ENCODE results near the gene OAF. TPM values are rescaled to one million over a fixed set of nuclear protein-coding genes. Genes with fewer than 3 reads are reported as not detected.

The OAF gene
- total and polyA plus RNA-seq, 4 donors: 15.0 to 151 (median 82.0) TPM

DNA sequence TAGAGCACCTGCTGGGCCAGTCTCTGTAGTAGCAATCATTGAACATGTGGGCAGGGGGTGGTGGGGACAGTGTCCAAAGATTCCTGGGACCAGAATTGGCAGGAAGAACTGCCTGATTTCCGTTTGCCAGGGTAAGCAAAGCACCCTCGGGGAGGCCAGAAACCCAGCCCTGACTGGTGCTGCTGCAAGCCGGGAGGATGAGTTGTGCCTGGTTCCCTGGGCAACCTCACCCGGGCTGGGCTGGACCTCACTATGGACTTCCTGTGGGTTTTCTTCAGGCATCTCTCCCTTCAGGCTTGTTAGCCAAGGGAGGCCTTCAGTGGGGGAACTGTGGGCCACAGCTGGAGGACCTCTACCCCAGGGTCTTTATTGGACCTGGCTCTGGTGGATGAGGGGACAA lies 21.1 kb downstream of the OAF start:
- H3K4me1 ChIP-seq (ENCODE audit: control insufficient read depth in 4 of 4, insufficient read depth in 4 of 4, low read length in 3 of 4): peaks cover 0 to 4% (median 2%) of the 10 kb centered on the region in 4 donors
- TF ChIP-seq RAD21 (IDR thresholded peaks at IDR 0.05): no peak
- peak overlapping the region in 1 of 2 donors; percentile 29 for H3K27ac ChIP-seq (ENCODE audit: low read depth in 1 of 2, low read length in 2 of 2)
- DNase-seq (ENCODE audit: low spot score): no peak
- H3K36me3 ChIP-seq (ENCODE audit: control insufficient read depth in 4 of 4, insufficient read depth in 3 of 4, low read depth in 1 of 4, low read length in 3 of 4): peaks cover 4 to 24% (median 16%) of the 10 kb centered on the region in 4 donors
- H3K27me3 ChIP-seq (ENCODE audit: control insufficient read depth in 4 of 4, insufficient read depth in 4 of 4, low read length in 3 of 4): no peaks in the 10 kb centered on the region
- H3K4me3 ChIP-seq (ENCODE audit: low read depth in 1 of 3, low read length in 3 of 3): no peak overlapping the region
- H3K9ac ChIP-seq (ENCODE audit: low read depth in 1 of 2, low read length in 2 of 2): no peak overlapping the region
- WGBS: 20% methylated on average over 4 of the region's 4 CpGs
- no peaks in the 10 kb centered on the region for H3K9me3 ChIP-seq (ENCODE audit: control insufficient read depth in 4 of 4, low read length in 3 of 4)

DNA sequence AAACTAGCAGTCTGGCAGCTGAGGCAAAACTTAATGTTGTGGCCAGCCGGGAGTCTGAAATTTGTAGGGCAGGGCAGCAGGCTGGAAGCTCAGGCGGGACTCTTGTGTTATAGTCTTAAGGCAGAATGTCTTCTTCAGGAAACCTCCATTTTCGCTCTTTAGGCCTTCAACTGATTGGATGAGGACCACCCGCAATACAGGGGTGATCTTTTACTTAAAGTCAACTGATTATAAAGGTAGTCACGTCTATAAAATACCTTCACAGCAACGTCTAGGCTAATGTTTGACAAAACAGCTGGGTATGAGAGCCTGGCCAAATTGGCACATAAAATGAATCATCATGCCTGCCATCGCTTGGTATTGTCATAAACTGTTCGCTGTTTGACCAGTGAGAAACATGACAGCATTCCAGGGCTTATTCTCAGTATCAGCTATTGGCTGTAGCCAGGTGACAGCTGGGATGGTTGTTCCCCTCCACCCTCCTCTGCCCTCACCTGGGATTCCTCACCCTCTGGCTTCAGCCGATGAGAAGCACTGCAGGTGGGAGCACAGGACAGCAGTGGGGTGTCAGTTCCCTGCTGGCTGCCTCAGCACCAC lies 22.5 kb downstream of the OAF start:
- TF ChIP-seq SP1 (IDR thresholded peaks at IDR 0.05) (no peak), RAD21 (IDR thresholded peaks at IDR 0.05) (no peak), FOXA1 (IDR thresholded peaks at IDR 0.05) (no peak)
- no peak overlapping the region for H3K9ac ChIP-seq (ENCODE audit: low read depth in 1 of 2, low read length in 2 of 2)
- no peak overlapping the region for H3K27ac ChIP-seq (ENCODE audit: low read depth in 1 of 2, low read length in 2 of 2)
- 59% methylated on average over 9 of the region's 9 CpGs for WGBS
- no peaks in the 10 kb centered on the region for H3K27me3 ChIP-seq (ENCODE audit: control insufficient read depth in 4 of 4, insufficient read depth in 4 of 4, low read length in 3 of 4)
- no peaks in the 10 kb centered on the region for H3K9me3 ChIP-seq (ENCODE audit: control insufficient read depth in 4 of 4, low read length in 3 of 4)
- no peak overlapping the region for H3K4me3 ChIP-seq (ENCODE audit: low read depth in 1 of 3, low read length in 3 of 3)
- DNase-seq (ENCODE audit: low spot score): no peak
- H3K4me1 ChIP-seq (ENCODE audit: control insufficient read depth in 4 of 4, insufficient read depth in 4 of 4, low read length in 3 of 4): peaks cover 0 to 4% (median 0%) of the 10 kb centered on the region in 4 donors
- peaks cover 4 to 17% (median 12%) of the 10 kb centered on the region in 4 donors for H3K36me3 ChIP-seq (ENCODE audit: control insufficient read depth in 4 of 4, insufficient read depth in 3 of 4, low read depth in 1 of 4, low read length in 3 of 4)

DNA sequence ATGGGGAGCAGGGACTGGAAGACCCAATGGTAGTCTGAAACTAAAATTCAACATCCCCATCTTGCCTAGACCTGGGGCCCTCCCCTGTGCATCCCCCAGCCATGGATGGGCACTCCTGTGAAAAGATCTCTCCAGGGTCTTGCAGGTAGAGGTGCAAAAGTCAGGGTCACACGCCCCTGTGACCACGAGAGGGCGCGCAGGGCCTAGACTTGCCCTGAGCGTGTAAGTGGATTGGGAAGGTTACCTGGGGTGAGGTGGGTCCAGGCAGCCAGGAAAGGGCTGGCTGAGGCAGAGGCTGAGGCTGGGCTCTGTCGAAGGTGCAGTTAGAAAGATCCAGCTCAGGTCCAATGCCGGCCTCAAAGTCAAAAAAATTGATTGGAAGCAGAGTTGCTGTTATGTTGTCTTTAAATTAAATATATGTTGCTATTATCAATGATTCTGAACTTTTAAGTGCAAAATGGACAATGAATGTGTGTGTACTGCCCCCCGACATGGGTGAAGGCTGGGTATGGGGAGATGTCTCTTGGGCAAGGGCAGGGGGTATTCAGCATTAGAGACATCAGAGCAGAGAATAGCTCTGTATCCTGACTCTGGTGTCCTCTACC lies 24.3 kb downstream of the OAF start:
- H3K9me3 ChIP-seq (ENCODE audit: control insufficient read depth in 4 of 4, low read length in 3 of 4): no peaks in the 10 kb centered on the region
- no peak overlapping the region for H3K4me3 ChIP-seq (ENCODE audit: low read depth in 1 of 3, low read length in 3 of 3)
- H3K27ac ChIP-seq (ENCODE audit: low read depth in 1 of 2, low read length in 2 of 2): no peak overlapping the region
- 16% methylated on average over 8 of the region's 8 CpGs for WGBS
- H3K36me3 ChIP-seq (ENCODE audit: control insufficient read depth in 4 of 4, insufficient read depth in 3 of 4, low read depth in 1 of 4, low read length in 3 of 4): peaks cover 0 to 2% (median under 1%) of the 10 kb centered on the region in 4 donors
- H3K27me3 ChIP-seq (ENCODE audit: control insufficient read depth in 4 of 4, insufficient read depth in 4 of 4, low read length in 3 of 4): no peaks in the 10 kb centered on the region
- peak; percentile 73 for DNase-seq (ENCODE audit: low spot score)
- H3K9ac ChIP-seq (ENCODE audit: low read depth in 1 of 2, low read length in 2 of 2): no peak overlapping the region
- peaks cover 0 to 6% (median 2%) of the 10 kb centered on the region in 4 donors for H3K4me1 ChIP-seq (ENCODE audit: control insufficient read depth in 4 of 4, insufficient read depth in 4 of 4, low read length in 3 of 4)
- TF ChIP-seq RAD21 (IDR thresholded peaks at IDR 0.05): peak; percentile 86 to 94
- TF ChIP-seq, protein P1, sequence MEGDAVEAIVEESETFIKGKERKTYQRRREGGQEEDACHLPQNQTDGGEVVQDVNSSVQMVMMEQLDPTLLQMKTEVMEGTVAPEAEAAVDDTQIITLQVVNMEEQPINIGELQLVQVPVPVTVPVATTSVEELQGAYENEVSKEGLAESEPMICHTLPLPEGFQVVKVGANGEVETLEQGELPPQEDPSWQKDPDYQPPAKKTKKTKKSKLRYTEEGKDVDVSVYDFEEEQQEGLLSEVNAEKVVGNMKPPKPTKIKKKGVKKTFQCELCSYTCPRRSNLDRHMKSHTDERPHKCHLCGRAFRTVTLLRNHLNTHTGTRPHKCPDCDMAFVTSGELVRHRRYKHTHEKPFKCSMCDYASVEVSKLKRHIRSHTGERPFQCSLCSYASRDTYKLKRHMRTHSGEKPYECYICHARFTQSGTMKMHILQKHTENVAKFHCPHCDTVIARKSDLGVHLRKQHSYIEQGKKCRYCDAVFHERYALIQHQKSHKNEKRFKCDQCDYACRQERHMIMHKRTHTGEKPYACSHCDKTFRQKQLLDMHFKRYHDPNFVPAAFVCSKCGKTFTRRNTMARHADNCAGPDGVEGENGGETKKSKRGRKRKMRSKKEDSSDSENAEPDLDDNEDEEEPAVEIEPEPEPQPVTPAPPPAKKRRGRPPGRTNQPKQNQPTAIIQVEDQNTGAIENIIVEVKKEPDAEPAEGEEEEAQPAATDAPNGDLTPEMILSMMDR (IDR thresholded peaks at IDR 0.05; ENCODE audit: low read depth, low read length, missing input control): peak; percentile 77
- peak in 1 of 2 donors; percentile 29 for TF ChIP-seq HNF4A (conservative IDR thresholded peaks at IDR 0.05)
- peak; percentile 67 to 91 for TF ChIP-seq RXRA (IDR thresholded peaks at IDR 0.05)
- TF ChIP-seq NR2F2 (IDR thresholded peaks at IDR 0.05): no peak

DNA sequence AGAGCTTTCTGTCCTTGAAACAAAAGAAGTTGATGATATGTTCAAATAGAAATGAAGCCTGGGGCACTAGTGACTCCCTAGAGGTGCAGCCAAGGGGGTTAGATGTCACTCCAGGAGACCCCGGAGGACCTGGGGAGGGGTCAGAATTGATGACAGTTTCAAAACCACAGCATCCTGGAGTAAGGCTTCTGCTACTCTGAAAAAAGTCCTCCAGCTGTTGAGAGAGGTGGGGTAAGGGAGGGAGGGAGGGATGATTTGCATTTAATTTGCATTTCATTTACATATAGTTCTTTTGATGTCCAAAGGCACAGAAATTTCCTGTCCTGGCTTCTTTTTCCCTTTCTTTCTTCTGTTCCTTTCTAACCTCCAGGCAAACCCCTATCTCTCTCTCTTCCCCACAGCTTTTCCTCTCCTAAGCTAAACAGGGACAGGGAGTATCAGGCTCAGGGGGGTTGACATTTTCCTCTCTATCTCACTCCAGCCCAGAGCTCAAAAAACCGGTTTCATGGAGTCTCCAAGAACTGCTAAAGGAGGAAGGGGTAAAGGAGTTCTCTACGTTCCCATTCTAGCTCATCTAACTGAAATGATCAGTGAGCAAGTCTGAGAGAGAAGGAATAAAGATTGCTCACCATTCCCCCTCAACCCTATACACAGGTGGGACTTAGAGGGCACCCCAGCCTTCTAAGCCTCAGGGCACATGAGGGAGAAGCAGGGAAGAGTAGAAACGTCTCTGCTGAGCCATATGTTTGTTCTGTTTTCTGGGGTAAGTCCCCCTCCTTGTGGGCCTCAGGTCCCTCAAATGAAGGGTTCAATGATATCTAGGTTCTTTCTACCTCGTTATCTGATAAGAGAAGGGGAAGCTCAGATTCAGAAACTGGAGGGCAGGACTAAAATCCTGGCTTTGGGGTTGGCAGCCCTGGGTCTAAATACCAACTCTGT lies 25.6 kb downstream of the OAF start:
- Histone ChIP-seq H3K27ac (ENCODE audit: low read depth in 1 of 2, low read length in 2 of 2) (no peak overlapping the region), H3K9ac (ENCODE audit: low read depth in 1 of 2, low read length in 2 of 2) (no peak overlapping the region), H3K4me3 (ENCODE audit: low read depth in 1 of 3, low read length in 3 of 3) (no peak overlapping the region), H3K4me1 (ENCODE audit: control insufficient read depth in 4 of 4, insufficient read depth in 4 of 4, low read length in 3 of 4) (peaks cover 0 to 10% (median 3%) of the 10 kb centered on the region in 4 donors), H3K36me3 (ENCODE audit: control insufficient read depth in 4 of 4, insufficient read depth in 3 of 4, low read depth in 1 of 4, low read length in 3 of 4) (no peaks in the 10 kb centered on the region), H3K9me3 (ENCODE audit: control insufficient read depth in 4 of 4, low read length in 3 of 4) (no peaks in the 10 kb centered on the region), H3K27me3 (ENCODE audit: control insufficient read depth in 4 of 4, insufficient read depth in 4 of 4, low read length in 3 of 4) (no peaks in the 10 kb centered on the region)
- WGBS: 60% methylated on average over 5 of the region's 5 CpGs
- no peak for DNase-seq (ENCODE audit: low spot score)
- TF ChIP-seq FOXA1 (IDR thresholded peaks at IDR 0.05) (no peak), FOXA2 (IDR thresholded peaks at IDR 0.05) (no peak), RAD21 (IDR thresholded peaks at IDR 0.05) (no peak), YY1 (IDR thresholded peaks at IDR 0.05) (no peak), EGR1 (IDR thresholded peaks at IDR 0.05; ENCODE audit: low read depth in 2 of 2) (no peak)
- TF ChIP-seq, protein P2, sequence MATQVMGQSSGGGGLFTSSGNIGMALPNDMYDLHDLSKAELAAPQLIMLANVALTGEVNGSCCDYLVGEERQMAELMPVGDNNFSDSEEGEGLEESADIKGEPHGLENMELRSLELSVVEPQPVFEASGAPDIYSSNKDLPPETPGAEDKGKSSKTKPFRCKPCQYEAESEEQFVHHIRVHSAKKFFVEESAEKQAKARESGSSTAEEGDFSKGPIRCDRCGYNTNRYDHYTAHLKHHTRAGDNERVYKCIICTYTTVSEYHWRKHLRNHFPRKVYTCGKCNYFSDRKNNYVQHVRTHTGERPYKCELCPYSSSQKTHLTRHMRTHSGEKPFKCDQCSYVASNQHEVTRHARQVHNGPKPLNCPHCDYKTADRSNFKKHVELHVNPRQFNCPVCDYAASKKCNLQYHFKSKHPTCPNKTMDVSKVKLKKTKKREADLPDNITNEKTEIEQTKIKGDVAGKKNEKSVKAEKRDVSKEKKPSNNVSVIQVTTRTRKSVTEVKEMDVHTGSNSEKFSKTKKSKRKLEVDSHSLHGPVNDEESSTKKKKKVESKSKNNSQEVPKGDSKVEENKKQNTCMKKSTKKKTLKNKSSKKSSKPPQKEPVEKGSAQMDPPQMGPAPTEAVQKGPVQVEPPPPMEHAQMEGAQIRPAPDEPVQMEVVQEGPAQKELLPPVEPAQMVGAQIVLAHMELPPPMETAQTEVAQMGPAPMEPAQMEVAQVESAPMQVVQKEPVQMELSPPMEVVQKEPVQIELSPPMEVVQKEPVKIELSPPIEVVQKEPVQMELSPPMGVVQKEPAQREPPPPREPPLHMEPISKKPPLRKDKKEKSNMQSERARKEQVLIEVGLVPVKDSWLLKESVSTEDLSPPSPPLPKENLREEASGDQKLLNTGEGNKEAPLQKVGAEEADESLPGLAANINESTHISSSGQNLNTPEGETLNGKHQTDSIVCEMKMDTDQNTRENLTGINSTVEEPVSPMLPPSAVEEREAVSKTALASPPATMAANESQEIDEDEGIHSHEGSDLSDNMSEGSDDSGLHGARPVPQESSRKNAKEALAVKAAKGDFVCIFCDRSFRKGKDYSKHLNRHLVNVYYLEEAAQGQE (IDR thresholded peaks at IDR 0.05): no peak
- TF ChIP-seq, protein P1 (IDR thresholded peaks at IDR 0.05; ENCODE audit: low read depth, low read length, missing input control): no peak
